Ureter (tissue), 1 donor: ENCODE results near the gene POLR2F. TPM values are rescaled to one million over a fixed set of nuclear protein-coding genes. Genes with fewer than 3 reads are reported as not detected.
"Not testable (repeated sequence)": the region's sequence is repeated elsewhere in the genome, so short reads cannot be mapped to it uniquely, and the experiment has no call there.

Experiments
- DNase-seq: peaks from one replicate; pipeline ENCODE4 v3.0.0-alpha.2; 2020; ENCODE audit warnings: low spot score
- total RNA-seq: library from RNA; stranded (reverse); gene quantifications from one replicate; pipeline ENCODE4 v1.2.4, GENCODE V29; 2023
- donor health status: DM: yes; HTN: yes; CAD: no.

POLR2F gene
- total RNA-seq, 1 donor from 2014 or later = 49.5 TPM

GRCh38 chr22:37925330-37925729 is 28.2 kb upstream of the POLR2F start:
- no peak for DNase-seq

- no peak for DNase-seq
These were observed 27.7 kb upstream of the POLR2F start for GRCh38 chr22:37925767-37926166.

GRCh38 chr22:37926358-37926757 is 27.1 kb upstream of the POLR2F start:
- DNase-seq = no peak

- DNase-seq = no peak
These were observed 26.5 kb upstream of the POLR2F start for GRCh38 chr22:37926771-37927636.

GRCh38 chr22:37927637-37927936 is 25.9 kb upstream of the POLR2F start:
- no peak for DNase-seq

- no peak for DNase-seq
These were observed 24.1 kb upstream of the POLR2F start for GRCh38 chr22:37929390-37929789.

GRCh38 chr22:37930270-37930951 is 23.1 kb upstream of the POLR2F start:
- DNase-seq = no peak

- no peak for DNase-seq
These were observed 22.5 kb upstream of the POLR2F start for GRCh38 chr22:37930952-37931440.

- no peak for DNase-seq
These were observed 21.6 kb upstream of the POLR2F start for GRCh38 chr22:37931893-37932389.

- no peak for DNase-seq
These were observed 21.1 kb upstream of the POLR2F start for GRCh38 chr22:37932401-37932800.

GRCh38 chr22:37932821-37933578 is 20.5 kb upstream of the POLR2F start:
- DNase-seq = no peak

GRCh38 chr22:37933711-37934376 is 19.7 kb upstream of the POLR2F start:
- peak; percentile 89 for DNase-seq

GRCh38 chr22:37940698-37941376 is 12.7 kb upstream of the POLR2F start:
- no peak for DNase-seq

GRCh38 chr22:37942133-37942532 is 11.4 kb upstream of the POLR2F start:
- no peak for DNase-seq

GRCh38 chr22:37943136-37943824 is 10.2 kb upstream of the POLR2F start:
- no peak for DNase-seq

- no peak for DNase-seq
These were observed 9.7 kb upstream of the POLR2F start for GRCh38 chr22:37943825-37944198.

- not testable (repeated sequence) for DNase-seq
These were observed 9.1 kb upstream of the POLR2F start for GRCh38 chr22:37944423-37944822.

- DNase-seq = not testable (repeated sequence)
These were observed 6.2 kb upstream of the POLR2F start for GRCh38 chr22:37947142-37947795.

- no peak for DNase-seq
These were observed 2.2 kb upstream of the POLR2F start for GRCh38 chr22:37951305-37951704.

GRCh38 chr22:37952629-37953028 is 870 bp upstream of the POLR2F start:
- not testable (repeated sequence) for DNase-seq
